HG03565 (cell line): ENCODE data around the gene FLNB.
"Not testable (repeated sequence)": the region's sequence is repeated elsewhere in the genome, so short reads cannot be mapped to it uniquely, and the experiment has no call there.

Experiments
- ATAC-seq: cut with Tn5 transposase; IDR thresholded peaks from one replicate; pipeline ENCODE4 v1.9.1; 2021; ENCODE audit warnings: mild to moderate bottlenecking, moderate library complexity; ENCODE audit not compliant: unreplicated experiment

FLNB gene

GRCh38 chr3:58198804-58199203 is 190.6 kb downstream of the FLNB start:
- no peak for ATAC-seq

- ATAC-seq: no peak
These were observed 192.0 kb downstream of the FLNB start for GRCh38 chr3:58200121-58200709.

GRCh38 chr3:58200846-58201355 is 192.7 kb downstream of the FLNB start:
- ATAC-seq: no peak

- not testable (repeated sequence) for ATAC-seq
These were observed 193.2 kb downstream of the FLNB start for GRCh38 chr3:58201451-58201850.

- ATAC-seq: peak; percentile 65
These were observed 194.7 kb downstream of the FLNB start for GRCh38 chr3:58202917-58203360.

GRCh38 chr3:58203541-58203940 is 195.3 kb downstream of the FLNB start:
- no peak for ATAC-seq

GRCh38 chr3:58204720-58205119 is 196.5 kb downstream of the FLNB start:
- no peak for ATAC-seq

GRCh38 chr3:58205981-58206380 is 197.8 kb downstream of the FLNB start:
- ATAC-seq: no peak

GRCh38 chr3:58206406-58207011 is 198.3 kb downstream of the FLNB start:
- ATAC-seq: no peak

GRCh38 chr3:58207954-58208353 is 199.7 kb downstream of the FLNB start:
- no peak for ATAC-seq

GRCh38 chr3:58209933-58210332 is 201.7 kb downstream of the FLNB start:
- no peak for ATAC-seq

GRCh38 chr3:58210761-58211460 is 202.7 kb downstream of the FLNB start, which contains the start of gene DNASE1L3:
DNASE1L3 (minus strand) TSS chr3:58210972; CDS start chr3:58210906, 66 bp downstream.
- ATAC-seq: no peak

- peak; percentile 72 for ATAC-seq
These were observed 206.5 kb downstream of the FLNB start for GRCh38 chr3:58214484-58215316.

GRCh38 chr3:58215317-58216025 is 207.2 kb downstream of the FLNB start:
- no peak for ATAC-seq

GRCh38 chr3:58216496-58217195 is 208.4 kb downstream of the FLNB start:
- ATAC-seq: no peak

- no peak for ATAC-seq
These were observed 209.1 kb downstream of the FLNB start for GRCh38 chr3:58217209-58217811.

- ATAC-seq: no peak
These were observed 210.7 kb downstream of the FLNB start for GRCh38 chr3:58218904-58219303.
